Lung (tissue), 12 donors: ENCODE results near the gene ARHGEF16. TPM values are rescaled to one million over a fixed set of nuclear protein-coding genes. Genes with fewer than 3 reads are reported as not detected.

ENCODE experiments used
- ATAC-seq: fragments of 200-7000 bp; cut with Tn5 transposase; one replicate; pipeline ENCODE4 v1.9.1; 2020; ENCODE audit warnings: moderate number of reproducible peaks; ENCODE audit not compliant: insufficient read depth, low FRiP score
- DNase-seq, 3 donors: peaks; one replicate each; pipeline ENCODE4 v3.0.0-alpha.2; 2013 to 2017
- H3K27ac ChIP-seq, 2 donors: one replicate each; pipeline ENCODE4 v1.5.1; 2013; ENCODE audit warnings: mild to moderate bottlenecking in 2 of 2, moderate library complexity in 2 of 2, control low read depth in 1 of 2, inconsistent platforms in 1 of 2, low read depth in 1 of 2, low read length in 1 of 2
- H3K27me3 ChIP-seq, 3 donors: one replicate each; pipeline ENCODE4 v1.5.1; 2013; ENCODE audit warnings: low read length in 2 of 3; ENCODE audit not compliant: control insufficient read depth in 3 of 3, insufficient read depth in 3 of 3
- H3K36me3 ChIP-seq, 4 donors: one replicate each; pipeline ENCODE4 v1.5.1; 2013; ENCODE audit warnings: low read length in 4 of 4, mild to moderate bottlenecking in 1 of 4, moderate library complexity in 1 of 4; ENCODE audit not compliant: control insufficient read depth in 4 of 4, insufficient read depth in 4 of 4
- H3K4me1 ChIP-seq, 5 donors: one replicate each; pipeline ENCODE4 v1.5.1; 2013; ENCODE audit warnings: low read length in 5 of 5, mild to moderate bottlenecking in 2 of 5, moderate library complexity in 1 of 5; ENCODE audit not compliant: control insufficient read depth in 5 of 5, insufficient read depth in 5 of 5
- H3K4me3 ChIP-seq: one replicate; pipeline ENCODE4 v1.5.1; 2013; ENCODE audit warnings: mild to moderate bottlenecking, control low read depth, moderate library complexity
- H3K9ac ChIP-seq, 2 donors: one replicate each; pipeline ENCODE4 v1.5.1; 2013; ENCODE audit warnings: low read length in 2 of 2, control low read depth in 1 of 2; ENCODE audit not compliant: insufficient read depth in 1 of 2
- H3K9me3 ChIP-seq, 4 donors: one replicate each; pipeline ENCODE4 v1.5.1; 2013; ENCODE audit warnings: low read length in 3 of 4, mild to moderate bottlenecking in 1 of 4, moderate library complexity in 1 of 4; ENCODE audit not compliant: control insufficient read depth in 4 of 4, insufficient read depth in 3 of 4
- CTCF ChIP-seq: IDR thresholded peaks from 2 replicates; pipeline ENCODE4 v1.5.1; 2012; ENCODE audit warnings: mild to moderate bottlenecking; ENCODE audit errors: control extremely low read depth, extremely low read depth
- WGBS, 2 donors: extraction: QIAGEN DNeasy Blood & Tissue Kit; methylation state at CpG; one replicate each; pipeline ENCODE4 v1.1.7; 2013; 5-methylcytosine and 5-hydroxymethylcytosine counted together
- polyA plus RNA-seq, 2 donors: library from polyadenylated mRNA; stranded (reverse); fragments of 200-250 nt; gene quantifications; one replicate each; pipeline ENCODE4 v1.2.1, GENCODE V29; 2013
- total RNA-seq, 2 donors: library from RNA; depleted of rRNA in 1 of 2; stranded (reverse); fragments of >200 nt in 1 of 2; gene quantifications; one replicate each; pipeline ENCODE4 v1.2.1, GENCODE V29; 2014 to 2021
- donor health status: control.
- donor health status: control.
- donor health status: Bipolar disorder and iron deficiency.
- donor health status: healthy.
- donor health status: DM: yes; HTN: yes; CAD: no.

The ARHGEF16 gene
- total and polyA plus RNA-seq, 4 donors = 6.5 to 14.8 (median 9.8) TPM

DNA sequence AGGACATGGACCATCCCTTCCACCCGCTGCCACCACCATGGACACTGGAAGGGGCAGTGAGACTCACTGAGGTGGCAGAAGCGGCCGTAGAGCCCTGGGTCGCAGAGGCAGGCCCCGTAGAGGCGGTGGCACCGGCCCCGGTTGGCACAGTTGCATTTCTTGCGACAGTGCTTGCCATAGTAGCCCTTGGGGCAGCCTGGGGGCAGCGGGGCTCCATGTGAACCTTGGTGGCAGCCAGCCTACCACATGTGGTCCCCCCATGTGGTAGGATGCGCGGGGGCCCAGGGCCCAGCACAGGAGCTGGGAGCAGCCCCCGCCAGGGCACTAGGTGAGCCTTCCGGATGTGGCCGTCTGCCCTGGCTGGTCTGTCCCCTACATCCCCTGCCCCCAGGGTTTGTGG, 51.6 kb downstream of the ARHGEF16 start:
- no peak for DNase-seq
- ATAC-seq = no peak

GRCh38 chr1:3506943-3507342, 52.5 kb downstream of the ARHGEF16 start:
- H3K9ac ChIP-seq = no peak overlapping the region
- no peak for DNase-seq
- WGBS, 2 donors = 96 to 99% methylated on average over 7 of the region's 7 CpGs

More for the DNA sequence above, 51.6 kb downstream of the ARHGEF16 start:
- H3K36me3 ChIP-seq = peaks cover 0 to 34% (median 0%) of the 10 kb centered on the region in 4 donors
- no peak overlapping the region for H3K4me3 ChIP-seq
- no peak for TF ChIP-seq CTCF
- 96 to 97% methylated on average over 15 of the region's 15 CpGs for WGBS, 2 donors
- H3K27me3 ChIP-seq = no peaks in the 10 kb centered on the region
- no peak overlapping the region for H3K27ac ChIP-seq
- no peaks in the 10 kb centered on the region for H3K9me3 ChIP-seq
- no peak overlapping the region for H3K9ac ChIP-seq
- peaks cover 0 to 7% (median 0%) of the 10 kb centered on the region in 5 donors for H3K4me1 ChIP-seq

GRCh38 chr1:3507636-3508275, 53.3 kb downstream of the ARHGEF16 start:
- Histone ChIP-seq H3K4me3 (no peak overlapping the region), H3K4me1 (peaks cover 0 to 7% (median 0%) of the 10 kb centered on the region in 5 donors), H3K9ac (no peak overlapping the region), H3K27me3 (no peaks in the 10 kb centered on the region), H3K27ac (no peak overlapping the region), H3K36me3 (peaks cover 0 to 36% (median 0%) of the 10 kb centered on the region in 4 donors), H3K9me3 (no peaks in the 10 kb centered on the region)
- no peak for ATAC-seq
- 92 to 94% methylated on average over 11 of the region's 11 CpGs for WGBS, 2 donors
- DNase-seq = no peak
- TF ChIP-seq CTCF = no peak

More at GRCh38 chr1:3506943-3507342, 52.5 kb downstream of the ARHGEF16 start:
- no peak for TF ChIP-seq CTCF
- H3K4me1 ChIP-seq = peaks cover 0 to 7% (median 0%) of the 10 kb centered on the region in 5 donors
- H3K27ac ChIP-seq = no peak overlapping the region
- H3K36me3 ChIP-seq = peaks cover 0 to 36% (median 0%) of the 10 kb centered on the region in 4 donors
- ATAC-seq = no peak
- H3K9me3 ChIP-seq = no peaks in the 10 kb centered on the region
- H3K4me3 ChIP-seq = no peak overlapping the region
- no peaks in the 10 kb centered on the region for H3K27me3 ChIP-seq
